Stomach (tissue), 4 donors: Measurements from ENCODE around the gene PPM1L.

Experiments used
- CTCF ChIP-seq, 7 experiments: fragments of 450-650 bp in 4 of 7; fragments of 200-600 bp in 3 of 7; sonication (generic) in 3 of 7; IDR thresholded peaks; one replicate each; pipeline ENCODE4 v1.5.1; 2016 to 2019; ENCODE audit warnings: antibody characterized with exemption in 7 of 7, control low read depth in 2 of 7, mild to moderate bottlenecking in 1 of 7
- POLR2AphosphoS5 ChIP-seq, 3 donors: sonication (generic); formaldehyde crosslinking; IDR thresholded peaks; one replicate each; pipeline ENCODE4 v1.6.1; 2016; ENCODE audit warnings: antibody characterized with exemption in 3 of 3

DNA sequence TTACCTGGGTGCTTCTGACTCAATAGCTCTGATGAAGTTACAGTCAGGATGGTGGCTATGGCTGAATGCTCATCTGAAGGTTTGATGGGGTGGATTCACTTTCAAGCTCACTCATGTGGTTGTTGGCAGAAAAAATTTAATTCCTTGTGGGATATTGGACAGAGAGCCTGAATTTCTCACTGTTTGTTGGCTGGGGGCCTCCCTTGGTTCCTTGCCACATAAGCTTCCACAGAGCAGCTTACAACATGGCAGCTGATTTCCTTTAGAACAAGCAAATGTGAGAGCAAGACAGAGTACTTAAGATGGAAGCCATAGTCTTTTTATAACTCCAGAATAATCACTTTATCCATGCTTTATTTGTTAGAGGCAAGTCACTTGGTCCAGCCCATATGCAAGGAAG, 150.6 kb downstream of the PPM1L start:
- TF ChIP-seq POLR2AphosphoS5 (IDR thresholded peaks at IDR 0.05) (no peak), CTCF (IDR thresholded peaks at IDR 0.05) (no peak)
